Endothelial cell of umbilical vein (primary cell): ENCODE data around the gene CNKSR2. TPM values are rescaled to one million over a fixed set of nuclear protein-coding genes. Genes with fewer than 3 reads are reported as not detected.

Source experiments
- BruUV-seq: library from RNA; stranded (reverse); fragments of 400-500 nt; replicated peaks from 2 replicates; lab custom pipeline; 2021; lab: Mats Ljungman, UMichigan
- CTCF ChIA-PET: fragments of 300-600, 350-600 bp; sonication (Branson Sonifier 250); formaldehyde crosslinking; loops from one replicate; lab custom pipeline; 2021; ENCODE audit warnings: antibody characterized with exemption, inconsistent platforms; lab: Charles Lee
- POLR2A ChIA-PET: fragments of 300-600, 350-600 bp; sonication (Branson Sonifier 250); formaldehyde crosslinking; loops from one replicate; lab custom pipeline; 2021; ENCODE audit warnings: antibody characterized with exemption, inconsistent platforms; lab: Charles Lee
- DNase-seq: peaks from one replicate; pipeline ENCODE4 v3.0.0-alpha.2; 2011; ENCODE audit warnings: low read depth, low spot score
- FAIRE-seq: peaks from 2 replicates; lab custom pipeline; 2011; peaks lifted over from hg19 to GRCh38; lab: Jason Lieb, UNC
- H2AFZ ChIP-seq: 2 replicates; pipeline ENCODE4 v1.6.0; 2012; ENCODE audit warnings: low read depth, low read length, control low read depth, inconsistent platforms
- H3K27ac ChIP-seq: 2 replicates; pipeline ENCODE4 v1.5.1; 2011; ENCODE audit warnings: low read depth, mild to moderate bottlenecking, control low read depth, low read length, moderate library complexity; ENCODE audit not compliant: insufficient read depth
- H3K27me3 ChIP-seq, 2 experiments: 2 replicates each; pipeline versions ENCODE4 v1.6.0 to v1.6.1; 2011; ENCODE audit warnings: low read length in 2 of 2, mixed read lengths in 1 of 2; ENCODE audit not compliant: control insufficient read depth in 2 of 2, insufficient read depth in 2 of 2
- H3K36me3 ChIP-seq, 2 experiments: 2 replicates in 1 of 2; 3 replicates in 1 of 2; pipeline ENCODE4 v1.5.1; 2011; ENCODE audit warnings: low read length in 2 of 2, mild to moderate bottlenecking in 1 of 2, moderate library complexity in 1 of 2; ENCODE audit not compliant: control insufficient read depth in 2 of 2, insufficient read depth in 2 of 2; ENCODE audit errors: extremely low read depth in 1 of 2
- H3K4me1 ChIP-seq: 3 replicates; pipeline ENCODE4 v1.5.1; 2011; ENCODE audit warnings: mild to moderate bottlenecking, low read length; ENCODE audit not compliant: control insufficient read depth, insufficient read depth; ENCODE audit errors: extremely low read depth
- H3K4me2 ChIP-seq: 2 replicates; pipeline ENCODE4 v1.6.1; 2011; ENCODE audit warnings: low read length, control low read depth, mixed read lengths; ENCODE audit not compliant: insufficient read depth
- H3K4me3 ChIP-seq, 3 experiments: fragments of 200-600 bp in 1 of 3; sonication (generic), shearing (Covaris generic) in 1 of 3; replicated peaks in 1 of 3; 2 replicates each; pipeline ENCODE4 v1.5.1; 2011 to 2016; ENCODE audit warnings: control low read depth in 3 of 3, low read length in 3 of 3, mild to moderate bottlenecking in 2 of 3, inconsistent platforms in 1 of 3, low read depth in 1 of 3, moderate library complexity in 1 of 3; ENCODE audit not compliant: insufficient read depth in 1 of 3
- H3K79me2 ChIP-seq: 2 replicates; pipeline ENCODE4 v1.6.0; 2012; ENCODE audit warnings: low read length, inconsistent platforms; ENCODE audit not compliant: control insufficient read depth, insufficient read depth
- H3K9ac ChIP-seq: replicated peaks from 2 replicates; pipeline ENCODE3; 2011; ENCODE audit warnings: low read length, control low read depth; ENCODE audit not compliant: insufficient read depth; ENCODE audit errors: extremely low read depth
- H3K9me1 ChIP-seq: replicated peaks from 3 replicates; pipeline ENCODE4 v1.6.0; 2011; ENCODE audit warnings: mild to moderate bottlenecking, low read length; ENCODE audit not compliant: control insufficient read depth, insufficient read depth; ENCODE audit errors: extremely low read depth
- H3K9me3 ChIP-seq: replicated peaks from 2 replicates; pipeline ENCODE4 v1.5.1; 2012; ENCODE audit warnings: low read length, inconsistent platforms; ENCODE audit not compliant: control insufficient read depth, insufficient read depth
- H4K20me1 ChIP-seq: replicated peaks from 2 replicates; pipeline ENCODE3; 2011; ENCODE audit warnings: mild to moderate bottlenecking, low read length; ENCODE audit not compliant: control insufficient read depth, insufficient read depth; ENCODE audit errors: extremely low read depth
- EZH2 ChIP-seq: IDR thresholded peaks from 2 replicates; pipeline ENCODE4 v1.6.1; 2012; ENCODE audit warnings: borderline replicate concordance, low read depth, mild to moderate bottlenecking, moderate library complexity, low read length, inconsistent platforms; ENCODE audit not compliant: severe bottlenecking
- FOS ChIP-seq: IDR thresholded peaks from 2 replicates; pipeline ENCODE4 v1.6.1; 2011; ENCODE audit warnings: mild to moderate bottlenecking, low read length, moderate library complexity, borderline replicate concordance; ENCODE audit not compliant: insufficient read depth
- GATA2 ChIP-seq: IDR thresholded peaks from 2 replicates; pipeline ENCODE4 v1.7.0; 2011; ENCODE audit warnings: low read depth, mild to moderate bottlenecking, moderate library complexity, mixed read lengths, low read length; ENCODE audit not compliant: insufficient read length, insufficient read depth
- JUN ChIP-seq: IDR thresholded peaks from 2 replicates; pipeline ENCODE4 v1.6.1; 2011; ENCODE audit warnings: borderline replicate concordance, low read depth; ENCODE audit not compliant: insufficient read length, insufficient read depth
- MYC ChIP-seq: IDR thresholded peaks from one replicate; pipeline ENCODE4 v1.6.1; 2011; ENCODE audit warnings: mild to moderate bottlenecking, low read depth, low read length
- POLR2A ChIP-seq: IDR thresholded peaks from 2 replicates; pipeline ENCODE4 v1.6.1; 2012; ENCODE audit warnings: low read depth, mild to moderate bottlenecking, control low read depth, low read length
- POLR2AphosphoS5 ChIP-seq: IDR thresholded peaks from 2 replicates; pipeline ENCODE4 v1.6.1; 2012; ENCODE audit warnings: low read depth, mild to moderate bottlenecking, control low read depth, low read length, moderate library complexity; ENCODE audit not compliant: insufficient read depth
- dilution Hi-C: fragments of 300-500 bp; cut with MboI; formaldehyde crosslinking; loops from one replicate; pipeline ENCODE4 v1.15.0; 2019; ENCODE audit warnings: low sequenced_read_pairs; ENCODE audit not compliant: extremely low pct_ligation_motif_present
- intact Hi-C: fragments of 100-400 bp; cut with micrococcal nuclease; formaldehyde crosslinking; loops from one replicate; pipeline ENCODE4 v1.10.0; 2022
- polyA plus RNA-seq, 4 experiments: library from polyadenylated mRNA; depleted of rRNA in 3 of 4; stranded (reverse) in 3 of 4; unstranded in 1 of 4; fragments of >200 nt; gene quantifications; 2 replicates each; pipeline versions ENCODE4 v1.2.1 to v1.2.3, GENCODE V29; 2011 to 2012; ENCODE audit warnings: missing spikeins in 1 of 4
- total RNA-seq: library from RNA; stranded (reverse); gene quantifications from 2 replicates; pipeline ENCODE4 v1.2.3, GENCODE V29; 2021
- TF ChIP-seq, protein P1 (sequence below): IDR thresholded peaks from 2 replicates; pipeline ENCODE4 v1.6.1; 2011; ENCODE audit not compliant: insufficient read depth, insufficient read length
- TF ChIP-seq, protein P2 (sequence below), 2 donors: IDR thresholded peaks; 1 replicate in 1 of 2; 2 replicates in 1 of 2; pipeline ENCODE4 v1.5.1; 2011; ENCODE audit warnings: low read length in 2 of 2, mild to moderate bottlenecking in 2 of 2, moderate library complexity in 2 of 2, control low read depth in 1 of 2, inconsistent platforms in 1 of 2, low read depth in 1 of 2; ENCODE audit not compliant: insufficient read depth in 1 of 2; ENCODE audit errors: extremely low read depth in 1 of 2

The CNKSR2 gene
- total and polyA plus RNA-seq, 2 donors (not counting 3 experiments of a cell fraction or from before 2014, with no cell fraction given) = 0.13 TPM; not detected in 1

DNA sequence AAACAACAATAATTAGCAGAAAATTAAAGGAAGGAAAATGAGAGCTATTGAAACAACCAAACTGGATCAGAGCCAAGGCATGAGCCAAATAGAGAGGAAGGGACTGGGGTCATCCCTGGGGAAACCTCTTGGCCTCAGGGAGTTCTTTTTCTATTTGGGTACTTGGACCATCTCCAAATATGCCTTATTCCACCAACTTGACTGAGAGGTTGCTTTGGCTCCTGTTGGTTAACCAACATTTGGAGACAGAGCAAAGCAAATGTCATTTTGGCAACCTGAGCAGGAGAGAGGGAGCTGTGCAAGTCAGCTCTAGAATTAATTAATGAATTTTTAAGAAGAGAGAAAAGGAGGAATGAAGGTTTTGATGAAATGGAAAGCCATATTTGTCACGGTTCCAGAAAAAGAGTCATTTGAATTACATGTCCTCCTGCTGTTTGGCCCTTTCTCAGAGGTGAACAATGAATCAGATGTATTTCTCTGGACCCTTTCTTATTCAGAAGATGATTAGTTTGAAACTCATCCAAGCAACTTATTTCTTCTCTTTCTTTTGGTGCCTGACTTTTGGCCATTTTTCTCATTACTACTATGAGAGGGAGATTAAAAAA, 119.1 kb downstream of the CNKSR2 start:
- FAIRE-seq (no peak), DNase-seq (peak; percentile 24)
- BruUV-seq = no TSS peak
- ChIA-PET POLR2A (no interaction called here), CTCF (interaction anchor here (2.1 kb wide), 1 partner anchor 13 kb away, joined by 8 read pairs; no protein-coding TSS in a partner anchor)
- dilution Hi-C loops (no loop called here), intact Hi-C loops (no loop called here)
- Histone ChIP-seq H3K27me3 (no peaks in the 10 kb centered on the region), H3K79me2 (no peaks in the 10 kb centered on the region), H3K9ac (no peak overlapping the region), H3K36me3 (no peaks in the 10 kb centered on the region), H3K4me3 (no peak overlapping the region), H2AFZ (no peak overlapping the region), H3K9me3 (no peaks in the 10 kb centered on the region), H3K9me1 (no peaks in the 10 kb centered on the region), H3K27ac (no peak overlapping the region), H4K20me1 (no peaks in the 10 kb centered on the region), H3K4me1 (peaks cover 7% of the 10 kb centered on the region), H3K4me2 (peak overlapping the region; percentile 11)
- no peak for TF ChIP-seq POLR2A
- no peak for TF ChIP-seq FOS
- TF ChIP-seq EZH2 = no peak
- TF ChIP-seq POLR2AphosphoS5 = no peak
- TF ChIP-seq, protein P1, sequence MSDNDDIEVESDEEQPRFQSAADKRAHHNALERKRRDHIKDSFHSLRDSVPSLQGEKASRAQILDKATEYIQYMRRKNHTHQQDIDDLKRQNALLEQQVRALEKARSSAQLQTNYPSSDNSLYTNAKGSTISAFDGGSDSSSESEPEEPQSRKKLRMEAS = no peak
- TF ChIP-seq JUN = no peak
- TF ChIP-seq, protein P2, sequence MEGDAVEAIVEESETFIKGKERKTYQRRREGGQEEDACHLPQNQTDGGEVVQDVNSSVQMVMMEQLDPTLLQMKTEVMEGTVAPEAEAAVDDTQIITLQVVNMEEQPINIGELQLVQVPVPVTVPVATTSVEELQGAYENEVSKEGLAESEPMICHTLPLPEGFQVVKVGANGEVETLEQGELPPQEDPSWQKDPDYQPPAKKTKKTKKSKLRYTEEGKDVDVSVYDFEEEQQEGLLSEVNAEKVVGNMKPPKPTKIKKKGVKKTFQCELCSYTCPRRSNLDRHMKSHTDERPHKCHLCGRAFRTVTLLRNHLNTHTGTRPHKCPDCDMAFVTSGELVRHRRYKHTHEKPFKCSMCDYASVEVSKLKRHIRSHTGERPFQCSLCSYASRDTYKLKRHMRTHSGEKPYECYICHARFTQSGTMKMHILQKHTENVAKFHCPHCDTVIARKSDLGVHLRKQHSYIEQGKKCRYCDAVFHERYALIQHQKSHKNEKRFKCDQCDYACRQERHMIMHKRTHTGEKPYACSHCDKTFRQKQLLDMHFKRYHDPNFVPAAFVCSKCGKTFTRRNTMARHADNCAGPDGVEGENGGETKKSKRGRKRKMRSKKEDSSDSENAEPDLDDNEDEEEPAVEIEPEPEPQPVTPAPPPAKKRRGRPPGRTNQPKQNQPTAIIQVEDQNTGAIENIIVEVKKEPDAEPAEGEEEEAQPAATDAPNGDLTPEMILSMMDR (IDR thresholded peaks at IDR 0.05; ENCODE audit: extremely low read depth in 1 of 2, insufficient read depth in 1 of 2, low read depth in 1 of 2, low read length in 2 of 2) = no peak
- TF ChIP-seq GATA2 = no peak
- no peak for TF ChIP-seq MYC
